H1 (cell line): ENCODE measurements around the gene SYT6.

Experiments used
- GABPA ChIP-seq: IDR thresholded peaks from 2 replicates; pipeline ENCODE4 v1.6.1; 2011; ENCODE audit warnings: mild to moderate bottlenecking, low read length, moderate library complexity, borderline replicate concordance; ENCODE audit not compliant: insufficient read depth
- JUN ChIP-seq: IDR thresholded peaks from 2 replicates; pipeline ENCODE4 v1.6.1; 2011; ENCODE audit warnings: low read depth, mild to moderate bottlenecking, improper control_type of control experiment, low read length
- NRF1 ChIP-seq: IDR thresholded peaks from 2 replicates; pipeline ENCODE4 v1.6.1; 2011; ENCODE audit warnings: mild to moderate bottlenecking, low read depth, low read length, improper control_type of control experiment
- POLR2A ChIP-seq, 2 experiments: IDR thresholded peaks; 1 replicate in 1 of 2; 2 replicates in 1 of 2; pipeline ENCODE4 v1.6.1; 2011; ENCODE audit warnings: low read depth in 2 of 2, low read length in 2 of 2, mild to moderate bottlenecking in 2 of 2; ENCODE audit errors: control extremely low read depth in 1 of 2
- POLR2AphosphoS5 ChIP-seq: IDR thresholded peaks from 2 replicates; pipeline ENCODE4 v1.6.1; 2011; ENCODE audit warnings: low read depth, low read length
- RFX5 ChIP-seq: IDR thresholded peaks from 2 replicates; pipeline ENCODE4 v1.6.1; 2011; ENCODE audit warnings: low read depth, low read length, improper control_type of control experiment, borderline replicate concordance
- SIN3A ChIP-seq, 2 experiments: IDR thresholded peaks in 1 of 2; conservative IDR thresholded peaks in 1 of 2; 2 replicates each; pipeline ENCODE4 v1.6.1; 2011 to 2012; ENCODE audit warnings: low read length in 2 of 2, improper control_type of control experiment in 1 of 2, low read depth in 1 of 2, mild to moderate bottlenecking in 1 of 2
- TAF1 ChIP-seq: IDR thresholded peaks from 2 replicates; pipeline ENCODE4 v1.6.1; 2011; ENCODE audit warnings: mild to moderate bottlenecking, low read depth, low read length
- TBP ChIP-seq: IDR thresholded peaks from 2 replicates; pipeline ENCODE4 v1.6.1; 2011; ENCODE audit warnings: low read depth, low read length, improper control_type of control experiment
- TF ChIP-seq, protein P1 (sequence below), 3 experiments: IDR thresholded peaks; 1 replicate in 2 of 3; 2 replicates in 1 of 3; pipeline versions ENCODE4 v1.5.1 to v1.6.1; 2011; ENCODE audit warnings: low read length in 3 of 3, mild to moderate bottlenecking in 3 of 3, inconsistent platforms in 2 of 3, low read depth in 1 of 3, moderate library complexity in 1 of 3; ENCODE audit not compliant: insufficient read depth in 1 of 3; ENCODE audit errors: control extremely low read depth in 1 of 3
- TF ChIP-seq, protein P2 (sequence below): IDR thresholded peaks from 2 replicates; pipeline ENCODE4 v1.6.1; 2012; ENCODE audit warnings: inconsistent platforms

DNA sequence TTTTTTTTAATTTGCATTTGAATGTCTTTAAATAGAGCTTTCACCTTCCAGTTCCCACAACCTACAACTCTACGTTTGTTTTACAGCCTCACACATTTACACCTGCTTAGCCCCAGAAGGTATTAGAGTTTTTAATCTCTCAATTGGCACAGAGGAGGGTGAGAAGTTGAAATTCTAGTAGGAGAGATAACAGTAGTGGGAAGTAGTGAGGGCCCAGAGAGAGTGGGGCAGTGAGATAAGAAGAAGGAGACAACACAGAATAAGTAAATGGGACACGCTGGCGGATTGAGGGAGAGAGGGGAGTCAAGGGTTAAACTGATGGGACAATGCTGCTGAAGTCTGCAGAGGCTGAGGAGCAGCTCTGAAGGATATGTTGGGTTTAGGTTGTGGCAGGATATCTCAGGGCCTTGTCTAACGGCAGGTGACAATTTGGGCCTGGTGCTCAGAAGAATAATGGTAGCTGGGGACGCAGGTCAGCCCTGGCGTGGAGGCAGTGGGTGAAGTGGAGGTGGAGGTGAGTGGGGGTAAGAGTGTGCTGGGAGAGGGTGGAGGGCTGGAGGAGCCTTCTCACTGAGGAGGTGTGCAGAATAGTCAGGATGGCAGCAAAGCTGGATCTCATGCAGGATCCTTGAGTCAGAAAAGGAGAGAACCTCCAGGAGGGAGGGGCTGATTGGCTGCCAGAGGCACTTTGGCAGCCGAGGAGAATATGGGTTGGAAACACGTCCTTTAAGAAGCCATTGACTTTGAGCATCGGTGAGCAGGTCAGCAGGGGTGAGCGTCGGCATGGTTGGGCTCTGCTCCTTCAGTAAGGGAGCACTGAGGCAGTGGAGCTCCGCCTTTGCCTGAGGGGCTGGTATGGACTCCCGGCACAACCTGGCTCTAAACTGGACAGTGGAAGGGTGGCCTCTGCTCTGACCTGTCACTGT lies 72.9 kb downstream of the SYT6 start:
- TF ChIP-seq, protein P1, sequence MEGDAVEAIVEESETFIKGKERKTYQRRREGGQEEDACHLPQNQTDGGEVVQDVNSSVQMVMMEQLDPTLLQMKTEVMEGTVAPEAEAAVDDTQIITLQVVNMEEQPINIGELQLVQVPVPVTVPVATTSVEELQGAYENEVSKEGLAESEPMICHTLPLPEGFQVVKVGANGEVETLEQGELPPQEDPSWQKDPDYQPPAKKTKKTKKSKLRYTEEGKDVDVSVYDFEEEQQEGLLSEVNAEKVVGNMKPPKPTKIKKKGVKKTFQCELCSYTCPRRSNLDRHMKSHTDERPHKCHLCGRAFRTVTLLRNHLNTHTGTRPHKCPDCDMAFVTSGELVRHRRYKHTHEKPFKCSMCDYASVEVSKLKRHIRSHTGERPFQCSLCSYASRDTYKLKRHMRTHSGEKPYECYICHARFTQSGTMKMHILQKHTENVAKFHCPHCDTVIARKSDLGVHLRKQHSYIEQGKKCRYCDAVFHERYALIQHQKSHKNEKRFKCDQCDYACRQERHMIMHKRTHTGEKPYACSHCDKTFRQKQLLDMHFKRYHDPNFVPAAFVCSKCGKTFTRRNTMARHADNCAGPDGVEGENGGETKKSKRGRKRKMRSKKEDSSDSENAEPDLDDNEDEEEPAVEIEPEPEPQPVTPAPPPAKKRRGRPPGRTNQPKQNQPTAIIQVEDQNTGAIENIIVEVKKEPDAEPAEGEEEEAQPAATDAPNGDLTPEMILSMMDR (IDR thresholded peaks at IDR 0.05; ENCODE audit: control extremely low read depth in 1 of 3, insufficient read depth in 1 of 3, low read depth in 1 of 3, low read length in 3 of 3) = no peak
- TF ChIP-seq POLR2A (IDR thresholded peaks at IDR 0.05; ENCODE audit: control extremely low read depth in 1 of 2, low read depth in 2 of 2, low read length in 2 of 2) = no peak
- no peak for TF ChIP-seq GABPA
- TF ChIP-seq, protein P2, sequence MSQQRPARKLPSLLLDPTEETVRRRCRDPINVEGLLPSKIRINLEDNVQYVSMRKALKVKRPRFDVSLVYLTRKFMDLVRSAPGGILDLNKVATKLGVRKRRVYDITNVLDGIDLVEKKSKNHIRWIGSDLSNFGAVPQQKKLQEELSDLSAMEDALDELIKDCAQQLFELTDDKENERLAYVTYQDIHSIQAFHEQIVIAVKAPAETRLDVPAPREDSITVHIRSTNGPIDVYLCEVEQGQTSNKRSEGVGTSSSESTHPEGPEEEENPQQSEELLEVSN = no peak
- no peak for TF ChIP-seq SIN3A (conservative IDR thresholded peaks at IDR 0.05 in 1 of 2, IDR thresholded peaks at IDR 0.05 in 1 of 2; ENCODE audit: low read depth in 1 of 2, low read length in 2 of 2)
- TF ChIP-seq POLR2AphosphoS5 = no peak
- no peak for TF ChIP-seq RFX5
- no peak for TF ChIP-seq TBP
- no peak for TF ChIP-seq NRF1
- no peak for TF ChIP-seq JUN
- TF ChIP-seq TAF1 = no peak
